Thyroid gland (tissue), 4 donors: ENCODE results near the gene ITIH5. TPM values are rescaled to one million over a fixed set of nuclear protein-coding genes. Genes with fewer than 3 reads are reported as not detected.

Source experiments
- DNase-seq, 2 donors: peaks; one replicate each; pipeline ENCODE4 v3.0.0-alpha.2; 2019
- H3K27ac ChIP-seq, 3 donors: fragments of 200-600 bp; sonication (generic); 1 replicate in 2 of 3; 2 replicates in 1 of 3; pipeline ENCODE4 v1.5.1; 2016 to 2019; ENCODE audit warnings: mild to moderate bottlenecking in 1 of 3, moderate library complexity in 1 of 3
- H3K27me3 ChIP-seq: fragments of 200-600 bp; sonication (generic); one replicate; pipeline ENCODE4 v1.5.1; 2019
- H3K36me3 ChIP-seq, 2 donors: fragments of 200-600 bp; sonication (generic); one replicate each; pipeline ENCODE4 v1.5.1; 2016 to 2019
- H3K4me1 ChIP-seq, 2 donors: fragments of 200-600 bp; sonication (generic); one replicate each; pipeline ENCODE4 v1.5.1; 2017 to 2019
- H3K4me3 ChIP-seq, 3 donors: fragments of 200-600 bp; sonication (generic); replicated peaks in 1 of 3; 1 replicate in 2 of 3; 2 replicates in 1 of 3; pipeline ENCODE4 v1.5.1; 2016; ENCODE audit warnings: mild to moderate bottlenecking in 1 of 3
- H3K9me3 ChIP-seq: fragments of 200-600 bp; sonication (generic); one replicate; pipeline ENCODE4 v1.5.1; 2017
- POLR2A ChIP-seq, 2 donors: fragments of 450-650 bp; IDR thresholded peaks; one replicate each; pipeline ENCODE4 v1.6.1; 2017; ENCODE audit warnings: antibody characterized with exemption in 2 of 2, mild to moderate bottlenecking in 2 of 2, moderate library complexity in 1 of 2
- WGBS, 2 donors: methylation state at CpG; one replicate each; pipeline ENCODE4 v1.1.5; 2017; 5-methylcytosine and 5-hydroxymethylcytosine counted together
- intact Hi-C: fragments of 100-400 bp; cut with DNase I; formaldehyde crosslinking; loops from one replicate; pipeline ENCODE4 v1.15.1; 2023
- total RNA-seq, 4 donors: library from RNA; depleted of rRNA; stranded (reverse); fragments of >200 nt; gene quantifications; one replicate each; pipeline ENCODE4 v1.2.3, GENCODE V29; 2016
- TF ChIP-seq, protein P1 (sequence below), 6 experiments: fragments of 200-600 bp in 3 of 6; fragments of 450-650 bp in 3 of 6; sonication (generic) in 3 of 6; IDR thresholded peaks; one replicate each; pipeline ENCODE4 v1.5.1; 2016 to 2019; ENCODE audit warnings: antibody characterized with exemption in 6 of 6, mild to moderate bottlenecking in 2 of 6, inconsistent platforms in 1 of 6, moderate library complexity in 1 of 6

Gene ITIH5
- total RNA-seq, 4 donors from 2014 or later: 14.4 to 31.3 (median 20.2) TPM

DNA sequence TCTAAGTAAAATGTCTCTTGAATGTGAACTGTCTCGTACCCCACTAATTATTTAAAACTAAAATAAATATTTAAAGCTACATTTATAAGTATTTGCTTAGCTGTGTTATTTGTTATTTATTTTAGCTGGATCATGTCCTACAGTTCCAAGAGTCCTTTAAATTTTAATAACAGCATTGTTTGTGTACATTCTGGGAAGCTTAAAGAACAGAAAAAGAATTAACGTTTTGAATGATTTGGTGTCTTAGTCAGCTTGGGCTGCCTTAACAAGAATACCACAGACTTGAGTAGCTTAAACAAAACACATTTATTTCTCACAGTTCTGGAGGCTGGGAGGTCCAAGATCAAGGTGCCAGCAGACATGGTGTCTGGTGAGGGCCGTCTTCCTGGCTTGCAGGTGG, 107.4 kb downstream of the ITIH5 start:
- Histone ChIP-seq H3K27ac (no peak overlapping the region), H3K27me3 (no peaks in the 10 kb centered on the region), H3K9me3 (no peaks in the 10 kb centered on the region), H3K4me1 (peaks cover 0 to 27% of the 10 kb centered on the region in 2 donors), H3K4me3 (no peak overlapping the region), H3K36me3 (no peaks in the 10 kb centered on the region)
- TF ChIP-seq POLR2A (IDR thresholded peaks at IDR 0.05): no peak
- TF ChIP-seq, protein P1, sequence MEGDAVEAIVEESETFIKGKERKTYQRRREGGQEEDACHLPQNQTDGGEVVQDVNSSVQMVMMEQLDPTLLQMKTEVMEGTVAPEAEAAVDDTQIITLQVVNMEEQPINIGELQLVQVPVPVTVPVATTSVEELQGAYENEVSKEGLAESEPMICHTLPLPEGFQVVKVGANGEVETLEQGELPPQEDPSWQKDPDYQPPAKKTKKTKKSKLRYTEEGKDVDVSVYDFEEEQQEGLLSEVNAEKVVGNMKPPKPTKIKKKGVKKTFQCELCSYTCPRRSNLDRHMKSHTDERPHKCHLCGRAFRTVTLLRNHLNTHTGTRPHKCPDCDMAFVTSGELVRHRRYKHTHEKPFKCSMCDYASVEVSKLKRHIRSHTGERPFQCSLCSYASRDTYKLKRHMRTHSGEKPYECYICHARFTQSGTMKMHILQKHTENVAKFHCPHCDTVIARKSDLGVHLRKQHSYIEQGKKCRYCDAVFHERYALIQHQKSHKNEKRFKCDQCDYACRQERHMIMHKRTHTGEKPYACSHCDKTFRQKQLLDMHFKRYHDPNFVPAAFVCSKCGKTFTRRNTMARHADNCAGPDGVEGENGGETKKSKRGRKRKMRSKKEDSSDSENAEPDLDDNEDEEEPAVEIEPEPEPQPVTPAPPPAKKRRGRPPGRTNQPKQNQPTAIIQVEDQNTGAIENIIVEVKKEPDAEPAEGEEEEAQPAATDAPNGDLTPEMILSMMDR (IDR thresholded peaks at IDR 0.05): no peak
- intact Hi-C loops: no loop called here
- 61 to 72% methylated on average over 3 of the region's 3 CpGs for WGBS, 2 donors
- DNase-seq: no peak

DNA sequence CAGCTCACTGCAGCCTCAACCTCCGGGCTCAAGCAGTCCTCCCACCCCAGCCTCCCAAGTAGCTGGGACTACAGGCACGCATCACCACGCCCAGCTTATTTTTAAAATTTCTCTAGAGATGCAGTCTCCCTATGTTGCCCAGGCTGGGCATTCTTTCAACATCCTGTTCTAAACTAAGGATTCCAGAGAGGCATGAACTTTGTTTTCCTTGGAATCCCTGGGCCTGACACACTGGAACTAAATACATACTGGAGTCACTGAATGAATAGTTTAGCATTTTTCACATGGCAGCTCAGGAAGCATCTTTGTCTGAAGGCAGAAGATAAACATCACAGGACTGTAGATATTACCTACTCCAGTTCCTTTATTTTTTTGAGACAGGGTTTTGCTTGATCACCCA, 108.7 kb downstream of the ITIH5 start:
- H3K4me3 ChIP-seq: no peak overlapping the region
- TF ChIP-seq POLR2A (IDR thresholded peaks at IDR 0.05): no peak
- TF ChIP-seq, protein P1 (IDR thresholded peaks at IDR 0.05): no peak
- H3K27me3 ChIP-seq: no peaks in the 10 kb centered on the region
- no peaks in the 10 kb centered on the region for H3K36me3 ChIP-seq
- peaks cover 0 to 17% of the 10 kb centered on the region in 2 donors for H3K4me1 ChIP-seq
- no peaks in the 10 kb centered on the region for H3K9me3 ChIP-seq
- H3K27ac ChIP-seq: no peak overlapping the region
- WGBS, 2 donors: 72 to 85% methylated on average over 3 of the region's 3 CpGs
- intact Hi-C loops: no loop called here
- DNase-seq: no peak

DNA sequence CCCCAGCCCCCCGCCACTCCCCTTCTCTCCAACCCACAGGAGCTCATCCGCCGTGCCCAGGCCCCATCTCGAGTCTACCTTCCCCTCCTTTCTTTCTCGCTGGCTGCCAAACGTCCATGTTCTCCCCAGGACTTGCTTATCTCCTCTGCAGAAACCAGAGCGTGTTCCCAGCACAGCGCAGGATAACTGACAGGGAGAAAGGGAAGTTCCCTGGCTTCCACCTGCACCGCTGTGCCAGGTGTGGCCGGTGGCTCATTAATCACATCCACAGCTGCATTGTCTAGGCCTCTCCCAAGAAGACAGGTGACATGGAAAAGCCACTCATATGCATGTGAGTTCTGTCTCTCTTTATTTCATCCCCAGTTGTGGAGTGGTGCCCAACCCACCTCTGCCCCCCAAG, 113.2 kb downstream of the ITIH5 start:
- H3K27ac ChIP-seq: no peak overlapping the region
- no peak for TF ChIP-seq POLR2A (IDR thresholded peaks at IDR 0.05)
- TF ChIP-seq, protein P1 (IDR thresholded peaks at IDR 0.05): no peak
- intact Hi-C loops: no loop called here
- no peak for DNase-seq
- H3K4me1 ChIP-seq: no peaks in the 10 kb centered on the region
- no peak overlapping the region for H3K4me3 ChIP-seq
- 93 to 94% methylated on average over 10 of the region's 10 CpGs for WGBS, 2 donors
- no peaks in the 10 kb centered on the region for H3K9me3 ChIP-seq
- no peaks in the 10 kb centered on the region for H3K36me3 ChIP-seq
- H3K27me3 ChIP-seq: no peaks in the 10 kb centered on the region

DNA sequence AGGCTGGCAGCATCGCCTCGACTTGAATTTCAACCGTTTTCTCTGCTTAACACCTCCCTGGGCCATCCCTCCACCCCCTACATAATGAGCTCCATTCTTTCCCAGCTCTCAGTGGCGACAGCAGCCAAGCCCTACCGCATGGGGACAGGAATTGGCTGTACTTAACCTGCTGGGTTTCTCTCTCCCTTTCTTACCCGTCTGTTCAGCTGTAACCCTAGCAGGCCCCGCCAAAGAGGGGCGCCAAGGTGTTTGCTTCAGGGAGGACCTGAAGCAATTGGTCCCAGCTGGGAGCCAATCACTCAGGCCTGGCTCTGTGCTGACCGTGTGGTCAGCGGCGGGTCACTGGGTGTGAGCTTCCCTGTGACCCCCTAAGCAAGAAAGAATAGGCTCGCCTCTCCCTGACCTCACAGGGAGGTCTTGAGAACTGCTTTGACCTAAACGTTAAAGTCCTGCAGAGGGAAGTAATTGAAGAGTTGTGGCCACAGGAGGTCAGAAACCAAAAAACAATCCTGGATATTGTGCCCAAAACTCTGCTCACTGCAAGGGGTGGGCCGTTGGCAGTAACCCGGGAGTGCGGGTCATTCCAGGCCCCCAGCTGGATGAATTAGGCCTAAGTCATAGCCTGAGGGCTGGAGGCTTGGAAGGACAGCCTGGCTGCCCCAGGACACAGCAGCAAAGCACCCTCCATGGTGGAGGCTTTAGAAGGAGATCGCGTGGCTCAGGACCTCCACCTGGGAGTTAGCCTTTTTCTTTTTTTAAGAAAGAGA, 114.6 kb downstream of the ITIH5 start:
- intact Hi-C loops: no loop called here
- no peaks in the 10 kb centered on the region for H3K4me1 ChIP-seq
- DNase-seq: no peak

DNA sequence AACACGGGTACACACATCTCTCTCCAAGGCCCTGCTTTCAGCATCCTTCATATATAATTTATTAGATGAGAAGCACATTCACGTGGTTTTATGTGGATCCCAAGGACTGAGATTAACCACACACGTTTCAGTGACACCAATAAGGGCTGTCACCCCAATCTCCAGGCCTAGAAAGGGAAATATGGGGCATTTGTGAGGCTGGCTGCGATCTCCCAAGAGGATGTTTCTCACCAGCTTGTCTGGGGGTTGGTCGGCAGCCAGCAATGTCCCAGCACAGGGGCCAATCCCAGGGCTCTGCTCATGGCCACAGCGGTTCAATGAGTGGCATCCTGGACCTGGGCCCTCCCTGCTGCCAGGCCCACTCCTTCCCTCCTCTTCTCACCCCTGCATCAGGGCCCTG, 115.5 kb downstream of the ITIH5 start:
- Histone ChIP-seq H3K4me3 (no peak overlapping the region), H3K9me3 (no peaks in the 10 kb centered on the region), H3K36me3 (no peaks in the 10 kb centered on the region), H3K27ac (no peak overlapping the region), H3K27me3 (no peaks in the 10 kb centered on the region), H3K4me1 (no peaks in the 10 kb centered on the region)
- TF ChIP-seq POLR2A (IDR thresholded peaks at IDR 0.05): no peak
- TF ChIP-seq, protein P1 (IDR thresholded peaks at IDR 0.05): no peak
- intact Hi-C loops: no loop called here
- WGBS, 2 donors: 83 to 84% methylated on average over 5 to 6 of the region's 6 CpGs
- DNase-seq: no peak

More for the DNA sequence above, 114.6 kb downstream of the ITIH5 start:
- Histone ChIP-seq H3K27me3 (no peaks in the 10 kb centered on the region), H3K36me3 (no peaks in the 10 kb centered on the region), H3K4me3 (no peak overlapping the region), H3K27ac (no peak overlapping the region), H3K9me3 (no peaks in the 10 kb centered on the region)
- TF ChIP-seq POLR2A (IDR thresholded peaks at IDR 0.05): no peak
- TF ChIP-seq, protein P1 (IDR thresholded peaks at IDR 0.05): no peak
- WGBS, 2 donors: 49 to 62% methylated on average over 17 to 18 of the region's 18 CpGs
